HepG2 (cell line): ENCODE measurements around the gene GUCY2D. TPM values are rescaled to one million over a fixed set of nuclear protein-coding genes. Genes with fewer than 3 reads are reported as not detected.

Source experiments
- ATAC-seq: fragments of 200-7000 bp; cut with Tn5 transposase; 3 replicates; pipeline ENCODE4 v1.9.1; 2020; ENCODE audit warnings: mild to moderate bottlenecking, moderate library complexity
- BruUV-seq: library from RNA; stranded (reverse); fragments of 400-500 nt; replicated peaks from 2 replicates; lab custom pipeline; 2021; lab: Mats Ljungman, UMichigan
- CTCF ChIA-PET: fragments of 300-600 bp; formaldehyde crosslinking; extraction: SDS; loops from one replicate; lab custom pipeline; 2021; ENCODE audit warnings: low total read pairs, inconsistent platforms, low intra/inter-chr PET ratio; lab: Yijun Ruan, JAX
- POLR2A ChIA-PET: fragments of 350-600 bp; sonication (Branson Sonifier 250); formaldehyde crosslinking; loops from one replicate; lab custom pipeline; 2020; ENCODE audit warnings: antibody characterized with exemption, inconsistent platforms; lab: Yijun Ruan, JAX
- DNase-seq: peaks from one replicate; pipeline ENCODE4 v3.0.0-alpha.2; 2015; ENCODE audit warnings: low spot score
- FAIRE-seq: peaks from 3 replicates; lab custom pipeline; 2011; peaks lifted over from hg19 to GRCh38; lab: Jason Lieb, UNC
- H2AFZ ChIP-seq: one replicate; pipeline ENCODE4 v1.6.1; 2011; ENCODE audit warnings: low read length, inconsistent platforms
- H3K27ac ChIP-seq: fragments of 300-600 bp; 3 replicates; pipeline ENCODE4 v1.8.0; 2011; ENCODE audit warnings: mixed run types, mild to moderate bottlenecking, mixed read lengths, low read length, inconsistent platforms; ENCODE audit not compliant: insufficient read depth; ENCODE audit errors: extremely low read length
- H3K27me3 ChIP-seq, 2 experiments: fragments of 200-600 bp in 1 of 2; 2 replicates in 1 of 2; 3 replicates in 1 of 2; pipeline versions ENCODE4 v1.6.0 to v1.8.0; 2011; ENCODE audit warnings: low read length in 2 of 2, mild to moderate bottlenecking in 2 of 2, moderate library complexity in 2 of 2, inconsistent platforms in 1 of 2; ENCODE audit not compliant: insufficient read depth in 2 of 2, control insufficient read depth in 1 of 2
- H3K36me3 ChIP-seq, 2 experiments: fragments of 200-600 bp in 1 of 2; replicated peaks in 1 of 2; 2 replicates in 1 of 2; 3 replicates in 1 of 2; pipeline versions ENCODE4 v1.5.1 to v1.8.0; 2011; ENCODE audit warnings: low read length in 2 of 2, inconsistent platforms in 1 of 2; ENCODE audit not compliant: insufficient read depth in 2 of 2, control insufficient read depth in 1 of 2
- H3K4me1 ChIP-seq: 2 replicates; pipeline ENCODE4 v1.5.1; 2012; ENCODE audit warnings: low read length, inconsistent platforms; ENCODE audit not compliant: insufficient read depth
- H3K4me2 ChIP-seq: 2 replicates; pipeline ENCODE4 v1.6.0; 2011; ENCODE audit warnings: low read depth, low read length, inconsistent platforms
- H3K4me3 ChIP-seq, 3 experiments: fragments of 200-600 bp in 1 of 3; sonication (generic), shearing (Covaris generic) in 1 of 3; replicated peaks in 1 of 3; 2 replicates each; pipeline ENCODE4 v1.5.1; 2011 to 2016; ENCODE audit warnings: low read length in 3 of 3, inconsistent platforms in 2 of 3, low read depth in 2 of 3, mild to moderate bottlenecking in 2 of 3, control low read depth in 1 of 3, mixed read lengths in 1 of 3; ENCODE audit not compliant: insufficient read depth in 1 of 3
- H3K79me2 ChIP-seq: one replicate; pipeline ENCODE4 v1.6.1; 2011; ENCODE audit warnings: low read length, inconsistent platforms; ENCODE audit not compliant: insufficient read depth
- H3K9ac ChIP-seq: 2 replicates; pipeline ENCODE4 v1.6.0; 2011; ENCODE audit warnings: mild to moderate bottlenecking, low read depth, low read length, inconsistent platforms; ENCODE audit not compliant: insufficient read depth
- H3K9me3 ChIP-seq: 2 replicates; pipeline ENCODE4 v1.5.1; 2012; ENCODE audit warnings: mild to moderate bottlenecking, low read length
- H4K20me1 ChIP-seq: 2 replicates; pipeline ENCODE4 v1.6.0; 2011; ENCODE audit warnings: inconsistent platforms, mild to moderate bottlenecking, low read length, moderate library complexity; ENCODE audit not compliant: insufficient read depth
- CBX2 ChIP-seq, 2 experiments: fragments of 200-600 bp in 1 of 2; sonication (generic); formaldehyde crosslinking in 1 of 2; IDR thresholded peaks; 2 replicates each; pipeline versions ENCODE4 v1.7.0 to v1.8.1; 2018 to 2022; ENCODE audit warnings: low read depth in 2 of 2, low read length in 1 of 2, mild to moderate bottlenecking in 1 of 2, missing genetic modification reagents in 1 of 2
- CC2D1A ChIP-seq: sonication (generic); formaldehyde crosslinking; IDR thresholded peaks from 2 replicates; pipeline ENCODE4 v1.8.1; 2023; ENCODE audit warnings: mild to moderate bottlenecking, missing genetic modification reagents
- MIER3 ChIP-seq: IDR thresholded peaks from 2 replicates; pipeline ENCODE4 v1.6.1; 2016; ENCODE audit warnings: missing compliant biosample characterization, borderline replicate concordance
- POGZ ChIP-seq: sonication (generic); formaldehyde crosslinking; IDR thresholded peaks from 2 replicates; pipeline ENCODE4 v1.4.0; 2020; ENCODE audit warnings: mild to moderate bottlenecking, missing genetic modification reagents
- POLR2AphosphoS5 ChIP-seq: IDR thresholded peaks from 2 replicates; pipeline ENCODE4 v1.6.1; 2012; ENCODE audit warnings: low read depth, low read length
- SIX4 ChIP-seq: sonication (generic); formaldehyde crosslinking; IDR thresholded peaks from 2 replicates; pipeline ENCODE4 v1.4.0; 2020; ENCODE audit warnings: missing genetic modification reagents
- ZMYM2 ChIP-seq: sonication (generic); formaldehyde crosslinking; IDR thresholded peaks from 2 replicates; pipeline ENCODE4 v1.8.0; 2022; ENCODE audit warnings: mild to moderate bottlenecking, missing genetic modification reagents
- ZNF160 ChIP-seq: sonication (generic); formaldehyde crosslinking; IDR thresholded peaks from 2 replicates; pipeline ENCODE4 v1.8.0; 2022; ENCODE audit warnings: mild to moderate bottlenecking, inconsistent platforms, missing genetic modification reagents
- ZNF331 ChIP-seq: sonication (generic); formaldehyde crosslinking; IDR thresholded peaks from 2 replicates; pipeline ENCODE4 v1.4.0; 2020; ENCODE audit warnings: missing genetic modification reagents
- ZNF546 ChIP-seq: sonication (generic); formaldehyde crosslinking; conservative IDR thresholded peaks from 2 replicates; pipeline ENCODE4 v1.8.1; 2023; ENCODE audit warnings: mild to moderate bottlenecking, missing genetic modification reagents
- ZNF784 ChIP-seq: sonication (generic); formaldehyde crosslinking; IDR thresholded peaks from 2 replicates; pipeline ENCODE4 v1.5.1; 2020; ENCODE audit warnings: missing genetic modification reagents, mild to moderate bottlenecking, borderline replicate concordance
- WGBS: methylation state at CpG from one replicate; pipeline ENCODE4 v1.1.6; 2017; ENCODE audit warnings: low lambda C conversion rate; 5-methylcytosine and 5-hydroxymethylcytosine counted together
- in situ Hi-C: cut with HindIII; loops from 2 replicates; pipeline ENCODE4 v1.10.0; 2017; ENCODE audit warnings: low pct_unique_long_range_greater_than_20kb; ENCODE audit not compliant: extremely low pct_ligation_motif_present
- intact Hi-C: fragments of 100-400 bp; cut with micrococcal nuclease; formaldehyde crosslinking; loops from one replicate; pipeline ENCODE4 v1.10.0; 2022; ENCODE audit not compliant: unreplicated experiment
- polyA plus RNA-seq, 8 experiments: library from polyadenylated mRNA; depleted of rRNA in 3 of 8; stranded (reverse) in 7 of 8; unstranded in 1 of 8; fragments of >200 nt; fragmentation: Illumina TruSeq in 4 of 8; extraction: Trizol in 4 of 8; gene quantifications; 2 replicates each; pipeline versions ENCODE4 v1.2.1 to v1.2.3, GENCODE V29; 2011 to 2016; ENCODE audit warnings: low read depth in 4 of 8, missing spikeins in 1 of 8, mixed read lengths in 1 of 8; ENCODE audit not compliant: insufficient read depth in 1 of 8
- total RNA-seq, 5 experiments: library from RNA; depleted of rRNA; stranded (reverse); fragments of >200 nt; fragmentation: Illumina TruSeq; extraction: Trizol; gene quantifications; 2 replicates each; pipeline ENCODE4 v1.2.3, GENCODE V29; 2016; ENCODE audit warnings: low read depth in 1 of 5
- TF ChIP-seq, protein P1 (sequence below): IDR thresholded peaks from 2 replicates; pipeline ENCODE4 v1.6.1; 2016; ENCODE audit warnings: low read depth, missing genetic modification reagents, missing compliant biosample characterization
- TF ChIP-seq, protein P2 (sequence below): sonication (generic); formaldehyde crosslinking; IDR thresholded peaks from 2 replicates; pipeline ENCODE4 v1.8.0; 2022; ENCODE audit warnings: mild to moderate bottlenecking, missing genetic modification reagents, moderate library complexity

Gene GUCY2D
- total and polyA plus RNA-seq, 2 of the 13 experiments (the other 11 are each of a cell fraction or from before 2014, with no cell fraction given) = not detected

- Histone ChIP-seq H2AFZ (no peak overlapping the region), H3K27ac (no peak overlapping the region), H3K79me2 (no peaks in the 10 kb centered on the region), H3K4me3 (peak overlapping the region; percentile 20 to 71 (median 57)), H3K4me1 (peaks cover 11% of the 10 kb centered on the region), H3K9ac (peak overlapping the region; percentile 31; the same call in 1 of the 2 replicates), H3K9me3 (no peaks in the 10 kb centered on the region), H4K20me1 (no peaks in the 10 kb centered on the region), H3K4me2 (peak overlapping the region; percentile 76), H3K27me3 (peaks cover 3 to 29% of the 10 kb centered on the region in 2 experiments), H3K36me3 (no peaks in the 10 kb centered on the region)
- FAIRE-seq (no peak), DNase-seq (peak; percentile 44), ATAC-seq (peak; percentile 88)
- BruUV-seq = no TSS peak
- in situ Hi-C loops (loop anchor here (5.0 kb wide), 1 partner anchor 78 kb away; no protein-coding TSS in a partner anchor), intact Hi-C loops (loop anchor here (1.0 to 5.0 kb wide), 4 partner anchors 58 to 248 kb away; partner anchors contain the start of genes CNTROB and TRAPPC1)
- 12% methylated on average over 24 of the region's 59 CpGs for WGBS
- CTCF ChIA-PET = interaction anchor here (1.2 to 4.5 kb wide), 7 partner anchors 19 to 246 kb away, joined by 3 to 70 read pairs (median 15); partner anchors contain the start of gene RNF227
- POLR2A ChIA-PET = interaction anchor here (1.5 kb wide), 1 partner anchor 133 kb away, joined by 4 read pairs; the partner anchor contains the start of gene NAA38
- TF ChIP-seq ZNF160 (peak; percentile 34; the same call in 1 of the 2 replicates), CBX2 (IDR thresholded peaks at IDR 0.05; ENCODE audit: low read depth, low read length) (no peak), CBX2 (CRISPR knock-in tag; IDR thresholded peaks at IDR 0.05; ENCODE audit: low read depth) (peak; percentile 69; the same call in 1 of the 2 replicates), CC2D1A (0 out of 2 replicates have a peak, but pooled peaks have one; percentile 34), POGZ (CRISPR knock-in tag) (peak; percentile 29; the same call in 1 of the 2 replicates), ZNF331 (CRISPR knock-in tag) (peak; percentile 55; the same call in 1 of the 2 replicates), POLR2AphosphoS5 (0 out of 2 replicates have a peak, but pooled peaks have one; percentile 25), SIX4 (CRISPR knock-in tag) (0 out of 2 replicates have a peak, but pooled peaks have one; percentile 39), ZNF546 (CRISPR knock-in tag) (0 out of 2 replicates have a peak, but pooled peaks have one; percentile 52), MIER3 (CRISPR knock-in tag) (peak; percentile 48; the same call in 1 of the 2 replicates), ZMYM2 (CRISPR knock-in tag) (0 out of 2 replicates have a peak, but pooled peaks have one; percentile 29), ZNF784 (CRISPR knock-in tag) (no peak)
- TF ChIP-seq, protein P1, sequence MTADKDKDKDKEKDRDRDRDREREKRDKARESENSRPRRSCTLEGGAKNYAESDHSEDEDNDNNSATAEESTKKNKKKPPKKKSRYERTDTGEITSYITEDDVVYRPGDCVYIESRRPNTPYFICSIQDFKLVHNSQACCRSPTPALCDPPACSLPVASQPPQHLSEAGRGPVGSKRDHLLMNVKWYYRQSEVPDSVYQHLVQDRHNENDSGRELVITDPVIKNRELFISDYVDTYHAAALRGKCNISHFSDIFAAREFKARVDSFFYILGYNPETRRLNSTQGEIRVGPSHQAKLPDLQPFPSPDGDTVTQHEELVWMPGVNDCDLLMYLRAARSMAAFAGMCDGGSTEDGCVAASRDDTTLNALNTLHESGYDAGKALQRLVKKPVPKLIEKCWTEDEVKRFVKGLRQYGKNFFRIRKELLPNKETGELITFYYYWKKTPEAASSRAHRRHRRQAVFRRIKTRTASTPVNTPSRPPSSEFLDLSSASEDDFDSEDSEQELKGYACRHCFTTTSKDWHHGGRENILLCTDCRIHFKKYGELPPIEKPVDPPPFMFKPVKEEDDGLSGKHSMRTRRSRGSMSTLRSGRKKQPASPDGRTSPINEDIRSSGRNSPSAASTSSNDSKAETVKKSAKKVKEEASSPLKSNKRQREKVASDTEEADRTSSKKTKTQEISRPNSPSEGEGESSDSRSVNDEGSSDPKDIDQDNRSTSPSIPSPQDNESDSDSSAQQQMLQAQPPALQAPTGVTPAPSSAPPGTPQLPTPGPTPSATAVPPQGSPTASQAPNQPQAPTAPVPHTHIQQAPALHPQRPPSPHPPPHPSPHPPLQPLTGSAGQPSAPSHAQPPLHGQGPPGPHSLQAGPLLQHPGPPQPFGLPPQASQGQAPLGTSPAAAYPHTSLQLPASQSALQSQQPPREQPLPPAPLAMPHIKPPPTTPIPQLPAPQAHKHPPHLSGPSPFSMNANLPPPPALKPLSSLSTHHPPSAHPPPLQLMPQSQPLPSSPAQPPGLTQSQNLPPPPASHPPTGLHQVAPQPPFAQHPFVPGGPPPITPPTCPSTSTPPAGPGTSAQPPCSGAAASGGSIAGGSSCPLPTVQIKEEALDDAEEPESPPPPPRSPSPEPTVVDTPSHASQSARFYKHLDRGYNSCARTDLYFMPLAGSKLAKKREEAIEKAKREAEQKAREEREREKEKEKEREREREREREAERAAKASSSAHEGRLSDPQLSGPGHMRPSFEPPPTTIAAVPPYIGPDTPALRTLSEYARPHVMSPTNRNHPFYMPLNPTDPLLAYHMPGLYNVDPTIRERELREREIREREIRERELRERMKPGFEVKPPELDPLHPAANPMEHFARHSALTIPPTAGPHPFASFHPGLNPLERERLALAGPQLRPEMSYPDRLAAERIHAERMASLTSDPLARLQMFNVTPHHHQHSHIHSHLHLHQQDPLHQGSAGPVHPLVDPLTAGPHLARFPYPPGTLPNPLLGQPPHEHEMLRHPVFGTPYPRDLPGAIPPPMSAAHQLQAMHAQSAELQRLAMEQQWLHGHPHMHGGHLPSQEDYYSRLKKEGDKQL (CRISPR knock-in tag) = no peak
- TF ChIP-seq, protein P2, sequence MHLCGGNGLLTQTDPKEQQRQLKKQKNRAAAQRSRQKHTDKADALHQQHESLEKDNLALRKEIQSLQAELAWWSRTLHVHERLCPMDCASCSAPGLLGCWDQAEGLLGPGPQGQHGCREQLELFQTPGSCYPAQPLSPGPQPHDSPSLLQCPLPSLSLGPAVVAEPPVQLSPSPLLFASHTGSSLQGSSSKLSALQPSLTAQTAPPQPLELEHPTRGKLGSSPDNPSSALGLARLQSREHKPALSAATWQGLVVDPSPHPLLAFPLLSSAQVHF = no peak
These were observed 12.4 kb upstream of the GUCY2D start for GRCh38 chr17:7989781-7990655.
